ENCODE results near the gene ERVFRD-1.

ERVFRD-1 gene

GRCh38 chr6:11110921-11111768, at the start of gene ERVFRD-1:
Gene ERVFRD-1 (minus strand): TSS chr6:11111725. CDS start chr6:11105310, 6,415 bp downstream.
- in situ Hi-C loops (cut with MboI; ENCODE audit: low sequenced_read_pairs), result no loop called here

- in situ Hi-C loops (cut with MboI; ENCODE audit: low sequenced_read_pairs), result no loop called here
These were observed 48.7 kb upstream of the ERVFRD-1 start for GRCh38 chr6:11160199-11160598.

- in situ Hi-C loops (cut with MboI; ENCODE audit: low sequenced_read_pairs), result no loop called here
These were observed 44.1 kb upstream of the ERVFRD-1 start for GRCh38 chr6:11155589-11155988.

- in situ Hi-C loops (cut with MboI; ENCODE audit: low sequenced_read_pairs), result no loop called here
These were observed 41.9 kb upstream of the ERVFRD-1 start for GRCh38 chr6:11153447-11153846.

GRCh38 chr6:11152581-11152980, 41.1 kb upstream of the ERVFRD-1 start:
- in situ Hi-C loops (cut with MboI; ENCODE audit: low sequenced_read_pairs), result no loop called here

GRCh38 chr6:11151488-11151887, 40.0 kb upstream of the ERVFRD-1 start:
- in situ Hi-C loops (cut with MboI; ENCODE audit: low sequenced_read_pairs), result no loop called here

- in situ Hi-C loops (cut with MboI; ENCODE audit: low sequenced_read_pairs), result loop anchor here (10.0 kb wide), 1 partner anchor 345 kb away; no protein-coding TSS in a partner anchor
These were observed 38.0 kb upstream of the ERVFRD-1 start for GRCh38 chr6:11149551-11149950.

GRCh38 chr6:11146117-11146826, 34.7 kb upstream of the ERVFRD-1 start:
- in situ Hi-C loops (cut with MboI; ENCODE audit: low sequenced_read_pairs), result loop anchor here (10.0 kb wide), 1 partner anchor 349 kb away; no protein-coding TSS in a partner anchor

- in situ Hi-C loops (cut with MboI; ENCODE audit: low sequenced_read_pairs), result loop anchor here (10.0 kb wide), 1 partner anchor 350 kb away; no protein-coding TSS in a partner anchor
These were observed 32.9 kb upstream of the ERVFRD-1 start for GRCh38 chr6:11144393-11144851.

- in situ Hi-C loops (cut with MboI; ENCODE audit: low sequenced_read_pairs), result loop anchor here (10.0 kb wide), 1 partner anchor 351 kb away; no protein-coding TSS in a partner anchor
These were observed 32.2 kb upstream of the ERVFRD-1 start for GRCh38 chr6:11143394-11144371.

- in situ Hi-C loops (cut with MboI; ENCODE audit: low sequenced_read_pairs), result loop anchor here (10.0 kb wide), 1 partner anchor 352 kb away; no protein-coding TSS in a partner anchor
These were observed 30.9 kb upstream of the ERVFRD-1 start for GRCh38 chr6:11142296-11143027.

GRCh38 chr6:11141295-11141694, 29.8 kb upstream of the ERVFRD-1 start:
- in situ Hi-C loops (cut with MboI; ENCODE audit: low sequenced_read_pairs), result loop anchor here (10.0 kb wide), 1 partner anchor 354 kb away; no protein-coding TSS in a partner anchor

- in situ Hi-C loops (cut with MboI; ENCODE audit: low sequenced_read_pairs), result loop anchor here (10.0 kb wide), 1 partner anchor 355 kb away; no protein-coding TSS in a partner anchor
These were observed 28.5 kb upstream of the ERVFRD-1 start for GRCh38 chr6:11140056-11140455.

GRCh38 chr6:11139051-11139960, 27.8 kb upstream of the ERVFRD-1 start:
- in situ Hi-C loops (cut with MboI; ENCODE audit: low sequenced_read_pairs), result no loop called here

- in situ Hi-C loops (cut with MboI; ENCODE audit: low sequenced_read_pairs), result no loop called here
These were observed 25.3 kb upstream of the ERVFRD-1 start for GRCh38 chr6:11136809-11137208.

- in situ Hi-C loops (cut with MboI; ENCODE audit: low sequenced_read_pairs), result no loop called here
These were observed 21.8 kb upstream of the ERVFRD-1 start for GRCh38 chr6:11133281-11133680.

- in situ Hi-C loops (cut with MboI; ENCODE audit: low sequenced_read_pairs), result no loop called here
These were observed 20.8 kb upstream of the ERVFRD-1 start for GRCh38 chr6:11132194-11132888.

- in situ Hi-C loops (cut with MboI; ENCODE audit: low sequenced_read_pairs), result no loop called here
These were observed 19.1 kb upstream of the ERVFRD-1 start for GRCh38 chr6:11130605-11131004.

Data from HL-60/S4 treated with phorbol 12-myristate 13-acetate at 8.2 ng/mL for 4 days and 3 days (cell line).